ENCODE data around the gene PAGR1.
A peak's percentile ranks its signal among the peaks of the same experiment; 100 is the strongest.
"Not testable (repeated sequence)": the region's sequence is repeated elsewhere in the genome, so short reads cannot be mapped to it uniquely, and the experiment has no call there.

The PAGR1 gene

GRCh38 chr16:29825145-29826044 lies 9.4 kb downstream of the PAGR1 start:
- peaks cover 8% of the 10 kb centered on the region for H3K4me1 ChIP-seq (ENCODE audit: control insufficient read depth, insufficient read depth, low read length)
- H3K36me3 ChIP-seq (ENCODE audit: control insufficient read depth, insufficient read depth, low read length) = no peaks in the 10 kb centered on the region
- 82 to 85% methylated on average over 10 of the region's 10 CpGs for WGBS, 2 experiments
- no peak overlapping the region for H3K4me3 ChIP-seq (ENCODE audit: insufficient read depth, low read depth, low read length)
- H3K27ac ChIP-seq (ENCODE audit: insufficient read depth, low read depth, low read length, poor library complexity, severe bottlenecking) = peak overlapping the region; percentile 69
- no peaks in the 10 kb centered on the region for H3K9me3 ChIP-seq (ENCODE audit: control insufficient read depth, low read length)
- H3K27me3 ChIP-seq (ENCODE audit: control insufficient read depth, insufficient read depth, low read length, poor library complexity, severe bottlenecking) = no peaks in the 10 kb centered on the region

- 92 to 97% methylated on average over 8 of the region's 8 CpGs for WGBS, 2 experiments
- H3K27me3 ChIP-seq (ENCODE audit: control insufficient read depth, insufficient read depth, low read length, poor library complexity, severe bottlenecking) = no peaks in the 10 kb centered on the region
- H3K27ac ChIP-seq (ENCODE audit: insufficient read depth, low read depth, low read length, poor library complexity, severe bottlenecking) = no peak overlapping the region
- H3K4me3 ChIP-seq (ENCODE audit: insufficient read depth, low read depth, low read length) = no peak overlapping the region
- H3K4me1 ChIP-seq (ENCODE audit: control insufficient read depth, insufficient read depth, low read length) = peaks cover 8% of the 10 kb centered on the region
- no peaks in the 10 kb centered on the region for H3K9me3 ChIP-seq (ENCODE audit: control insufficient read depth, low read length)
- no peaks in the 10 kb centered on the region for H3K36me3 ChIP-seq (ENCODE audit: control insufficient read depth, insufficient read depth, low read length)
Observed at GRCh38 chr16:29826342-29826695, 10.4 kb downstream of the PAGR1 start.

GRCh38 chr16:29830774-29831173 lies 14.8 kb downstream of the PAGR1 start:
- no peaks in the 10 kb centered on the region for H3K36me3 ChIP-seq (ENCODE audit: control insufficient read depth, insufficient read depth, low read length)
- 93 to 96% methylated on average over 11 of the region's 11 CpGs for WGBS, 2 experiments
- no peaks in the 10 kb centered on the region for H3K9me3 ChIP-seq (ENCODE audit: control insufficient read depth, low read length)
- no peak overlapping the region for H3K4me3 ChIP-seq (ENCODE audit: insufficient read depth, low read depth, low read length)
- no peaks in the 10 kb centered on the region for H3K4me1 ChIP-seq (ENCODE audit: control insufficient read depth, insufficient read depth, low read length)
- no peaks in the 10 kb centered on the region for H3K27me3 ChIP-seq (ENCODE audit: control insufficient read depth, insufficient read depth, low read length, poor library complexity, severe bottlenecking)
- H3K27ac ChIP-seq (ENCODE audit: insufficient read depth, low read depth, low read length, poor library complexity, severe bottlenecking) = no peak overlapping the region

- 84 to 98% methylated on average over 2 of the region's 2 CpGs for WGBS, 2 experiments
- no peak overlapping the region for H3K4me3 ChIP-seq (ENCODE audit: insufficient read depth, low read depth, low read length)
- no peaks in the 10 kb centered on the region for H3K4me1 ChIP-seq (ENCODE audit: control insufficient read depth, insufficient read depth, low read length)
- no peak overlapping the region for H3K27ac ChIP-seq (ENCODE audit: insufficient read depth, low read depth, low read length, poor library complexity, severe bottlenecking)
- H3K36me3 ChIP-seq (ENCODE audit: control insufficient read depth, insufficient read depth, low read length) = no peaks in the 10 kb centered on the region
- H3K27me3 ChIP-seq (ENCODE audit: control insufficient read depth, insufficient read depth, low read length, poor library complexity, severe bottlenecking) = no peaks in the 10 kb centered on the region
- no peaks in the 10 kb centered on the region for H3K9me3 ChIP-seq (ENCODE audit: control insufficient read depth, low read length)
Observed at GRCh38 chr16:29831490-29831889, 15.5 kb downstream of the PAGR1 start.

DNA sequence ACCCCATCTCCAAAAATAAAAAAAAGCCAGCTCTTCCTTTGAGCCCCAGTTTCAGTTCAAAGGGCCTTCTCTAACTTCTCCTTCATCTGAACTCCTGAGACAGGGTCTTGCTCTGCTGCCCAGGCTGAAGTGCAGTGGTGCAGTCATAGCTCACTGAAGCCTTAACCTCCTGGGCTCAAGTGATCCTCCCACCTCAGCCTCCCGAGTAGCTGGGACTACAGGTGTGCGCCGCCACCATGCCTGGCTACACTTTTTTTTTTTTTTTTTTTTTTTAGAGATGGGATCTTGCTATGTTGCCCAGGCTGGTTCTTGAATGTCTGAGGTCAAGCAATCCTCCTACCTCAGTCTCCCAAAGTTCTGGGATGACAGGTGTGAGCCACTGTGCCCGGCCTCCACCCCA lies 17.3 kb downstream of the PAGR1 start:
- H3K27ac ChIP-seq (ENCODE audit: insufficient read depth, low read depth, low read length, poor library complexity, severe bottlenecking); H3K4me3 ChIP-seq (ENCODE audit: insufficient read depth, low read depth, low read length); H3K27me3 ChIP-seq (ENCODE audit: control insufficient read depth, insufficient read depth, low read length, poor library complexity, severe bottlenecking); H3K36me3 ChIP-seq (ENCODE audit: control insufficient read depth, insufficient read depth, low read length); H3K9me3 ChIP-seq (ENCODE audit: control insufficient read depth, low read length); H3K4me1 ChIP-seq (ENCODE audit: control insufficient read depth, insufficient read depth, low read length): not testable (repeated sequence)
- 83 to 96% methylated on average over 4 of the region's 4 CpGs for WGBS, 2 experiments

DNA sequence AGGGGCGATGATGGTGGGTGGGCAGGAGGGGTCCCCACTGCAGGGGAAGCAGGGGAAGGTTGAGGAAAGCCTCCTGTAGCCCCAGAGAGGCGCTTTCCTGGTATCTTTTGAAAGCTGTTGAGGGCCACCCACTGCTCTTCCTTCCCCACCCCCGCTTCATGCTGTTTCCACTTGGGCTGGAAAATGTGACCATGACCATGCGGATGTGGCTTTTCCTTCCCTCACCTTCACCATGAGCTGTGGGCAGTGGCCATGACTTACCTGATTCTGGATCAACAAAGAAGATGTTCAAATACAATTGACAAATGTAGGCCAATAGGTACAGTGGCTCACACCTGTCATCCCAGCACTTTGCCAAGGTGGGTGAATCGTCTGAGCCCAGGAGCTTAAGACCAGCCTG lies 18.1 kb downstream of the PAGR1 start:
- Histone ChIP-seq H3K27me3 (ENCODE audit: control insufficient read depth, insufficient read depth, low read length, poor library complexity, severe bottlenecking) (no peaks in the 10 kb centered on the region), H3K4me1 (ENCODE audit: control insufficient read depth, insufficient read depth, low read length) (no peaks in the 10 kb centered on the region), H3K36me3 (ENCODE audit: control insufficient read depth, insufficient read depth, low read length) (no peaks in the 10 kb centered on the region), H3K9me3 (ENCODE audit: control insufficient read depth, low read length) (no peaks in the 10 kb centered on the region), H3K27ac (ENCODE audit: insufficient read depth, low read depth, low read length, poor library complexity, severe bottlenecking) (no peak overlapping the region), H3K4me3 (ENCODE audit: insufficient read depth, low read depth, low read length) (no peak overlapping the region)
- WGBS, 2 experiments = 89 to 91% methylated on average over 5 of the region's 5 CpGs

- 93 to 94% methylated on average over 7 of the region's 7 CpGs for WGBS, 2 experiments
- Histone ChIP-seq H3K4me1 (ENCODE audit: control insufficient read depth, insufficient read depth, low read length) (no peaks in the 10 kb centered on the region), H3K9me3 (ENCODE audit: control insufficient read depth, low read length) (no peaks in the 10 kb centered on the region), H3K27ac (ENCODE audit: insufficient read depth, low read depth, low read length, poor library complexity, severe bottlenecking) (no peak overlapping the region), H3K36me3 (ENCODE audit: control insufficient read depth, insufficient read depth, low read length) (no peaks in the 10 kb centered on the region), H3K27me3 (ENCODE audit: control insufficient read depth, insufficient read depth, low read length, poor library complexity, severe bottlenecking) (no peaks in the 10 kb centered on the region), H3K4me3 (ENCODE audit: insufficient read depth, low read depth, low read length) (no peak overlapping the region)
Observed at GRCh38 chr16:29835926-29836325, 20.0 kb downstream of the PAGR1 start.

DNA sequence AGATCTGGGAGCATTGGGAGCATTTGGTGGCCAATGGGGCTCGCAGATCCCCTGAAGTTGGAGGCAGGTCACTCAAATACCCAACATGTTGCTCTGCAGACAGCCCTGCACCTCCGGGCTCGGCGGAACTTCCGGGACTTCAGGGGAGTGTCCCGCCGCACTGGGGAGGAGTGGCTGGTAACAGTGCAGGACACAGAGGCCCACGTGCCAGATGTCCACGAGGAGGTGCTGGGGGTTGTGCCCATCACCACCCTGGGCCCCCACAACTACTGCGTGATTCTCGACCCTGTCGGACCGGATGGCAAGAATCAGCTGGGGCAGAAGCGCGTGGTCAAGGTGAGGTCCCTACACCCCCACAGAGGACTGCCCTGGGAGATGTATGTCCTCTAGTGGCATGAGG lies 20.7 kb downstream of the PAGR1 start:
- H3K36me3 ChIP-seq (ENCODE audit: control insufficient read depth, insufficient read depth, low read length) = no peaks in the 10 kb centered on the region

DNA sequence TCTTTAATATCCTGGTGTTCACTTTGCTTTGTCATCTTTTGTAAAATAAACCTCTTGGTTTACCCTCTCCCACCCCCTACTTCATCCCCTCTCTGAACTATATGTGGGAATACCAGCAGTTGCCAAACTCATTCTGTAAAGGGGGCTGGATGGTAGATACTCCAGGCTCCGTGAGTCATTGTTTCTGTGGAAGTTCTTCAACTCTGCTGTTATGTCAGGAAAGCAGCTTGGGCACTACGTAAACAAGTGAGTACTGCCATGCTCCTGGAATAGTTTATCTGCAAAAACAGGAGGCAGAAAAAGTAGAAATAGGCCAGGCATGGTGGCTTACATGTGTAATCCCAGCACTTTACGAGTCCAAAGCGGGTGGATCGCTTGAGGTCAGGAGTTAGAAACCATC lies 21.9 kb downstream of the PAGR1 start:
- Histone ChIP-seq H3K9me3 (ENCODE audit: control insufficient read depth, low read length) (no peaks in the 10 kb centered on the region), H3K4me1 (ENCODE audit: control insufficient read depth, insufficient read depth, low read length) (no peaks in the 10 kb centered on the region), H3K36me3 (ENCODE audit: control insufficient read depth, insufficient read depth, low read length) (no peaks in the 10 kb centered on the region), H3K4me3 (ENCODE audit: insufficient read depth, low read depth, low read length) (no peak overlapping the region), H3K27ac (ENCODE audit: insufficient read depth, low read depth, low read length, poor library complexity, severe bottlenecking) (no peak overlapping the region), H3K27me3 (ENCODE audit: control insufficient read depth, insufficient read depth, low read length, poor library complexity, severe bottlenecking) (no peaks in the 10 kb centered on the region)
- 89 to 92% methylated on average over 5 of the region's 5 CpGs for WGBS, 2 experiments

More for the DNA sequence above, 20.7 kb downstream of the PAGR1 start:
- Histone ChIP-seq H3K9me3 (ENCODE audit: control insufficient read depth, low read length) (no peaks in the 10 kb centered on the region), H3K27ac (ENCODE audit: insufficient read depth, low read depth, low read length, poor library complexity, severe bottlenecking) (no peak overlapping the region), H3K4me3 (ENCODE audit: insufficient read depth, low read depth, low read length) (no peak overlapping the region), H3K4me1 (ENCODE audit: control insufficient read depth, insufficient read depth, low read length) (no peaks in the 10 kb centered on the region), H3K27me3 (ENCODE audit: control insufficient read depth, insufficient read depth, low read length, poor library complexity, severe bottlenecking) (no peaks in the 10 kb centered on the region)
- 88 to 92% methylated on average over 15 of the region's 15 CpGs for WGBS, 2 experiments

- Histone ChIP-seq H3K36me3 (ENCODE audit: control insufficient read depth, insufficient read depth, low read length) (no peaks in the 10 kb centered on the region), H3K4me3 (ENCODE audit: insufficient read depth, low read depth, low read length) (no peak overlapping the region), H3K27ac (ENCODE audit: insufficient read depth, low read depth, low read length, poor library complexity, severe bottlenecking) (no peak overlapping the region), H3K4me1 (ENCODE audit: control insufficient read depth, insufficient read depth, low read length) (no peaks in the 10 kb centered on the region), H3K9me3 (ENCODE audit: control insufficient read depth, low read length) (no peaks in the 10 kb centered on the region), H3K27me3 (ENCODE audit: control insufficient read depth, insufficient read depth, low read length, poor library complexity, severe bottlenecking) (no peaks in the 10 kb centered on the region)
- WGBS, 2 experiments = 90 to 95% methylated on average over 6 of the region's 6 CpGs
Observed at GRCh38 chr16:29839822-29840221, 23.9 kb downstream of the PAGR1 start.
